HG03175 (cell line): ENCODE results near the gene TATDN3.
"Not testable (repeated sequence)": the region's sequence is repeated elsewhere in the genome, so short reads cannot be mapped to it uniquely, and the experiment has no call there.

ENCODE experiments used
- ATAC-seq: cut with Tn5 transposase; IDR thresholded peaks from one replicate; pipeline ENCODE4 v1.9.1; 2021; ENCODE audit warnings: mild to moderate bottlenecking, moderate library complexity; ENCODE audit not compliant: unreplicated experiment

TATDN3 gene

GRCh38 chr1:212774584-212774983, 17.1 kb upstream of the TATDN3 start:
- ATAC-seq: no peak

- ATAC-seq: no peak
Measured at GRCh38 chr1:212775241-212775640, 16.5 kb upstream of the TATDN3 start.

GRCh38 chr1:212777151-212777550, 14.5 kb upstream of the TATDN3 start:
- no peak for ATAC-seq

- not testable (repeated sequence) for ATAC-seq
Measured at GRCh38 chr1:212779086-212779485, 12.6 kb upstream of the TATDN3 start.

- ATAC-seq: no peak
Measured at GRCh38 chr1:212780759-212781158, 10.9 kb upstream of the TATDN3 start.

GRCh38 chr1:212781225-212781624, 10.5 kb upstream of the TATDN3 start:
- ATAC-seq: no peak

GRCh38 chr1:212782422-212783154, 9.1 kb upstream of the TATDN3 start:
- ATAC-seq: no peak

- ATAC-seq: no peak
Measured at GRCh38 chr1:212783976-212784375, 7.7 kb upstream of the TATDN3 start.

GRCh38 chr1:212785871-212786270, 5.8 kb upstream of the TATDN3 start:
- ATAC-seq: no peak

GRCh38 chr1:212791261-212791675, 426 bp upstream of the TATDN3 start:
- peak; percentile 40 for ATAC-seq

- no peak for ATAC-seq
Measured at GRCh38 chr1:212792396-212792908, 758 bp downstream of the TATDN3 start.

GRCh38 chr1:212794561-212795014, 2.9 kb downstream of the TATDN3 start:
- ATAC-seq: peak; percentile 87

GRCh38 chr1:212797681-212798080, 6.0 kb downstream of the TATDN3 start:
- ATAC-seq: no peak

GRCh38 chr1:212805767-212806166, 14.1 kb downstream of the TATDN3 start:
- ATAC-seq: no peak

GRCh38 chr1:212814537-212815334, 23.0 kb downstream of the TATDN3 start:
- ATAC-seq: no peak

GRCh38 chr1:212816567-212817278, 25.0 kb downstream of the TATDN3 start:
- ATAC-seq: no peak

GRCh38 chr1:212819726-212820125, 28.0 kb downstream of the TATDN3 start:
- ATAC-seq: peak; percentile 43

- ATAC-seq: no peak
Measured at GRCh38 chr1:212820969-212821368, 29.3 kb downstream of the TATDN3 start.

- ATAC-seq: no peak
Measured at GRCh38 chr1:212822956-212823355, 31.3 kb downstream of the TATDN3 start.

GRCh38 chr1:212824201-212824600, 32.5 kb downstream of the TATDN3 start:
- ATAC-seq: no peak

GRCh38 chr1:212825798-212826452, 34.2 kb downstream of the TATDN3 start:
- ATAC-seq: no peak
